DMS53 treated with DMSO at 0.1 percent for 48 hours (cell line): ENCODE measurements around the gene PIGBOS1.
"Not testable (repeated sequence)": the region's sequence is repeated elsewhere in the genome, so short reads cannot be mapped to it uniquely, and the experiment has no call there.

Source experiments
- DNase-seq: peaks from one replicate; lab custom pipeline; 2025; ENCODE audit not compliant: unreplicated experiment; lab: John Stamatoyannopoulos, UW

The PIGBOS1 gene

GRCh38 chr15:55297315-55297714 is 21.6 kb downstream of the PIGBOS1 start:
- no peak for DNase-seq

GRCh38 chr15:55290528-55291057 is 28.3 kb downstream of the PIGBOS1 start:
- peak; percentile 60 for DNase-seq

GRCh38 chr15:55289746-55290527 is 29.0 kb downstream of the PIGBOS1 start, which contains the start of gene RAB27A:
TSS of gene RAB27A (minus strand) at chr15:55289813. CDS start at chr15:55234934, 54,879 bp downstream.
- DNase-seq, result peak; percentile 60

GRCh38 chr15:55289011-55289745 is 29.7 kb downstream of the PIGBOS1 start:
- no peak for DNase-seq

- DNase-seq, result no peak
These were observed 30.8 kb downstream of the PIGBOS1 start for GRCh38 chr15:55288006-55288717.

DNA sequence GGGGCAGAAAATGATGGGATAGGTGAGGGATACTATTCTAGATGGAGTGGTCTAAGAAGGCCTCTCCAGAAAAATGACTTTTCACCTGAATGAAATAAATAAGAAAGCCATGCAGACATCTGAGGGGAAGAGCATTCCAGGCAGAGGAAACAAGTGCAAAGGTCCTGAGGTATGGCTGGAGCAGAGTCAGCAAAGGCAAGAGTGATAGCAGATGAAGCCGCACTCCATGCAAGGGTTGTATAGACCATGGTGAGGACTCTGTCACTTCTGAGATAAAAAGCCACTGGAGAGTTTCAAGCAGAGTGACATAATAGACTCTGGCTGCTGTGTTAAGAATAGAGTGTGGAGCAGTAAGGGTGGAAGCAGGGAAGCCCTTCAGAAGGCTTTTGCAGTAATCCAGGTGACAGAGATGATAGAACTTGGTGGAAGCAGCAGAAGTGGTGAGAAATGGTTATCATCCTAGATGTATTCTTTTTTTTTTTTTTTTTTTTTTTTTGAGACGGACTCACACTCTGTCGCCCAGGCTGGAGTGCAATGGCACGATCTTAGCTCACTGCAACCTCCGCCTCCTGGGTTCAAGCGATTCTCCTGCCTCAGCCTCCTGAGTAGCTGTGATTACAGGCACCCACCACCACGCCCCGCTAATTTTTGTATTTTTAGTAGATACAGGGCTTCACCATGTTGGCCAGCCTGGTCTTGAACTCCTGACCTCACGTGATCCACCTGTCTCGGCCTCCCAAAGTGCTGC is 32.3 kb downstream of the PIGBOS1 start:
- not testable (repeated sequence) for DNase-seq

GRCh38 chr15:55284426-55284825 is 34.5 kb downstream of the PIGBOS1 start:
- no peak for DNase-seq

DNA sequence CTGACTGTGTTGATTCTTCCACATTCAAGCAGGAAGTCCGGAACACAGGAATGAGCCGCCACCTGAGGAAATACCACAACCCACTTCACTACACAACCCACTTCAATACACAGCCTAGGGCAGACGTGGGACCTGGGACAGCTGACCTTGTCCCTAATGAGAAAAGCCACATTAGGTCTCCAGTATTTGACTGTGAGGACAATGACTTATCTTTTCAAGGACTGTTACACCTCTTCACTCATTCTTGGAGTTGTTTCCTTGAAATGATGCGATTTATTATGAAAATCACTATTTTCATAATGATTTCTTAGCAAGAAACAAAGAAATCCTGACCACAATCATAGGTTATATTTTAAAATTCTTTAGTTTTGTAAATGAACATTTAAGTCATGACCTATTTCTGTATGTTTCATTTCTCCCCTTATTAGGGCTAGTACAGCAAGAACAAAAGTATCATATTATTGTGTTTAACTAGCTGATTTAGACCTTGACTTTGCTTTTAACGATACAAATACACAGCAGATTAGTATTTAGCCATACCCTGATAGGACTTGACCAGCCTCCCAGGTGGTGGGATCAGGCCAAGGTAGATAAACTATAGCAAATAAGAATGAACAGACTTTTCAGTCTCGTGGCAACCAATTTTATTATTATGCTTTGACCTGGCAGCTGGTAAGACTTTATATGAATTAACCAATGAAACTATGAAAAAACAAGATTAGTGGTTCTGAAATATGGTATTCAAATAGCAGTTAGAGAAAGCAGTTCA is 35.4 kb downstream of the PIGBOS1 start:
- no peak for DNase-seq

GRCh38 chr15:55282284-55282833 is 36.6 kb downstream of the PIGBOS1 start:
- DNase-seq, result no peak

- no peak for DNase-seq
These were observed 37.2 kb downstream of the PIGBOS1 start for GRCh38 chr15:55281517-55282228.

DNA sequence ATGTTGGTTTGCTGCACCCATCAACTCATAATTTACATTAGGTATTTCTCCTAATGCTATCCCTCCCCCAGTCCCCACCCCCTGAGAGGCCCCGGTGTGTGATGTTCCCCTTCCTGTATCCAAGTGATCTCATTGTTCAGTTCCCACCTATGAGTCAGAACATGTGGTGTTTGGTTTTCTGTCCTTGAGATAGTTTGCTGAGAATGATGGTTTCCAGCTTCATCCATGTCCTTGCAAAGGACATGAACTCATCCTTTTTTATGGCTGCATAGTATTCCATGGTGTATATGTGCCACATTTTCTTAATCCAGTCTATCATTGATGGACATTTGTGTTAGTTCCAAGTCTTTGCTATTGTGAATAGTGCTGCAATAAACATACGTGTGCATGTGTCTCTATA is 38.3 kb downstream of the PIGBOS1 start:
- not testable (repeated sequence) for DNase-seq

DNA sequence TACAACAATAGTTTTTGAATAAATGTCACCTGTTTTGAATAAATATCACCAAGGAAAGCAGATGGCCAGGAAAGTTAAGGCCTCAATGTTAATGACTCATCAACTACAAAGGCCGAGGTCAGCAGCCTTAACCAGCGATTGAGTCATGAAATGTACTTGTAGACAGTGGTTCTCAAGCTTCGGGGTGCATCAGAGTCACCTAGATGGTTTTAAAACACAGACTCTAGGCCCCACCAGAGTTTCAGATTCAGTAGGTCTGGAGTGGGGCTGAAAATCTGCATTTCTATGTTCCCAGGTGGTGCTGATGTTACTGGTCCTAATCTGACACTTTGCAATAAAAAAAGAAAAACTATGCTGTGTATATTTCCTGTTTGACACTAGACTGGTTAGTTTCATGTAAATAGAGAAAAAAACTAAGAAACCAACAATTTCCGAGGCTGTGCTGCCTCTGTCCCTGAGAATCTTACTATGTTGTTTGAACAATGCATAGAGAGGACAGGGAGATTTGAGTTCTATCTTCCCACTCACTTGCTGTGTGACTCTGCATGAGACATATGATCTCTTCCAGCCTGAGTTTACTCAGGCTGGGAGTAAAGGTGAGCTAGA is 39.1 kb downstream of the PIGBOS1 start:
- DNase-seq, result peak; percentile 70

GRCh38 chr15:55279100-55279745 is 39.7 kb downstream of the PIGBOS1 start:
- no peak for DNase-seq

DNA sequence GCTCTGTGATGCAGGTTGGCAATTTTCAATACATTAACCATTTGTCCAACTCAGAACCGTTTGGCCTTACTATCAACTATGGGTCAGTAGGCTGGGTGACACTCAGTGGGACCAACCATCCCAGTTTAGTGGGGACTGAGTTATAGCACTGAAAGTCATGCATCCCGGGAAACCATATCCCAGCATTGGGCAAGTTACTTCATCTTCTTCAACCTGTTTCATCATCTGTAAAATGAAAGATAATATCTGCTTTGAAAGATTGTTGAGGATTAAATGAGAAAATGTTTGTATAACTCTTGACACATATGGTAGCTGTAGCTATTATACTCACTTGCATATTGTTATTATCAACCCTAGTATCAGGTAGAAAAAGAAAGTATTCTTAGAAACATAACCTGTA is 41.2 kb downstream of the PIGBOS1 start:
- DNase-seq, result no peak

DNA sequence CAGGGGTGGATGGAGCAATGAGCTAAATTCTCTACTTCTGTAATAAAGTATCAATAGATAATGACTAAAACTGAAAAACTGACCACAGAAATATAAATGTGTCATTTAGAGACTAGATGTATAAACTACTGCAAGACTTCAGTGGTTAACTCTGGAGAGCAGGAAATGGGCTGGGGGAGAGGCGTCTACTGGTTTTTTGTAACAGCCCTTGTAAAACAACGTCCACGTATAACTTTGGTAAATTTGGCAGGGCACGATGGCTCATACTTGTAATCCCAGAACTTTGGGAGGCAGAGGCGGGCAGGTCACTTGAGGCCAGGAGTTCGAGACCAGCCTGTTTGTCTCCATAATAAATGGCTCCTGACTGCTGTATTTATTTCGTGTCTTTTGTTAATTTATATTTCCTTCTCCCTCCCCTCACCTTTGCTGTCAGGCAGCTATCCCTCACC is 41.8 kb downstream of the PIGBOS1 start:
- DNase-seq, result no peak

DNA sequence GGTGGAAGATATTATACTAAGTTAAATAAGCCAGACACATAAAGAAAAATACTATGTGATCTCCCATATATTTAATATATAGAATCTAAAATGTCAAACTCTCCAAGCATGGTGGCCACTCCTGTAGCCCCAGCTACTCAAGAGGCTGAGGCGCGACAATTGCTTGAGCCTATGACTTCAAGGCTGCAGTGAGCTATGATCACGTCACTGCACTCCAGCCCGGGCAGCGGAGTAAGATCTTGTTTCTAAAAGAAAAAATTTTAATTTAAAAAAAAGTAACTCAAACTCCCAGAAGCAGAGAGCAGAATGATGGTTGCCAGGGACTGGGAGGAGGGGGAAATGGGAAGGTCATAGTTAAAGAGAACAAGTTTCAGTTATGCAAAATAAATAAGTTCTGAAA is 42.6 kb downstream of the PIGBOS1 start:
- DNase-seq, result no peak

GRCh38 chr15:55270291-55270690 is 48.6 kb downstream of the PIGBOS1 start:
- DNase-seq, result no peak

DNA sequence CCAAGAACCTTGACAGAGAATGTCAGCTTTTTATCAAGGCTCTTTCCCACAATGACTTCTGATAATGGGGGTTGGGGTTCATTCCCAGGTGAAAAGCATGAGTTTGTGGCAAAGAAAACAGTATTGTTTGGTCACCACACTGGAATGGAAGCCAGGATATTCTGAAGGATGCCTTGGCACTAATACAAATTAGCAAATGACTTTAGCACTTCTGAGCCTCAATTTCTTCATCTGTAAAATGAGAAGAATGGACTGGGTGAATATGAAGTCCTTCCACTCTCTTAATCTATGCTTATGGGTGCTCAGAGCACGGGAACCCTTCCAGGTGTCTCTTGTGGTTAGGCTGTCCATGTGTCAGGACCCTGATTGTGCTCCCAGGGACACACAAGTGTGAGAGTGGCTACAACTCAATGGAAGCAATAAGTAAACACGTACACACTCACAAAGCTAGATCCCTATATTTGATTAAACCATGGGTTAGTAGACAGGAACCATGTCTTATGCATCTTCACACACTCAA is 50.7 kb downstream of the PIGBOS1 start:
- DNase-seq, result no peak
